H1 (cell line): ENCODE results near the gene PKMYT1. TPM values are rescaled to one million over a fixed set of nuclear protein-coding genes. Genes with fewer than 3 reads are reported as not detected.
A peak's percentile ranks its signal among the peaks of the same experiment; 100 is the strongest.

Experiments
- CTCF ChIA-PET: fragments of 300-600 bp; sonication (Branson Sonifier 250); formaldehyde crosslinking; loops from one replicate; lab custom pipeline; 2021; ENCODE audit not compliant: partially characterized antibody; lab: Charles Lee
- POLR2A ChIA-PET: fragments of 300-600 bp; sonication (Branson Sonifier 250); formaldehyde crosslinking; loops from one replicate; lab custom pipeline; 2021; ENCODE audit warnings: inconsistent platforms; ENCODE audit not compliant: partially characterized antibody; lab: Charles Lee
- DNase-seq, 2 experiments: peaks; one replicate each; pipeline versions ENCODE4 v3.0.0 to v3.0.0-alpha.2; 2010 to 2022; ENCODE audit warnings: low spot score in 2 of 2, low read depth in 1 of 2, mixed read lengths in 1 of 2
- FAIRE-seq: peaks from 2 replicates; lab custom pipeline; 2011; peaks lifted over from hg19 to GRCh38; lab: Jason Lieb, UNC
- H2AFZ ChIP-seq: 2 replicates; pipeline ENCODE4 v1.8.1; 2012; ENCODE audit warnings: low read length, inconsistent platforms
- H2AK5ac ChIP-seq: 2 replicates; pipeline ENCODE4 v1.6.1; 2013; ENCODE audit warnings: low read depth, low read length
- H2BK120ac ChIP-seq: replicated peaks from 2 replicates; pipeline ENCODE3; 2013; ENCODE audit warnings: low read depth, low read length, inconsistent platforms
- H2BK12ac ChIP-seq: 2 replicates; pipeline ENCODE4 v1.6.1; 2013; ENCODE audit warnings: low read depth, low read length
- H2BK15ac ChIP-seq: 2 replicates; pipeline ENCODE4 v1.6.1; 2013; ENCODE audit warnings: low read length
- H2BK20ac ChIP-seq: 2 replicates; pipeline ENCODE4 v1.6.1; 2013; ENCODE audit warnings: low read length
- H2BK5ac ChIP-seq: 2 replicates; pipeline ENCODE4 v1.6.1; 2013; ENCODE audit warnings: low read depth, low read length
- H3K14ac ChIP-seq: 2 replicates; pipeline ENCODE4 v1.6.1; 2013; ENCODE audit warnings: inconsistent platforms; ENCODE audit not compliant: insufficient read length
- H3K18ac ChIP-seq: 2 replicates; pipeline ENCODE4 v1.6.1; 2013; ENCODE audit warnings: low read length; ENCODE audit errors: extremely low read depth
- H3K23ac ChIP-seq: 2 replicates; pipeline ENCODE4 v1.6.1; 2013; ENCODE audit warnings: inconsistent platforms; ENCODE audit not compliant: insufficient read length
- H3K23me2 ChIP-seq: 2 replicates; pipeline ENCODE4 v1.6.1; 2013; ENCODE audit warnings: low read depth, low read length
- H3K27ac ChIP-seq: 2 replicates; pipeline ENCODE4 v1.6.1; 2011; ENCODE audit warnings: low read depth, low read length, inconsistent platforms
- H3K27me3 ChIP-seq, 4 experiments: replicated peaks in 1 of 4; 1 replicate in 1 of 4; 2 replicates in 3 of 4; pipeline versions ENCODE4 v1.6.1 to v1.8.1; 2011 to 2013; ENCODE audit warnings: low read length in 3 of 4, mild to moderate bottlenecking in 3 of 4, inconsistent platforms in 2 of 4, mixed read lengths in 2 of 4, moderate library complexity in 1 of 4; ENCODE audit not compliant: control insufficient read depth in 3 of 4, insufficient read depth in 3 of 4; ENCODE audit errors: extremely low read depth in 1 of 4
- H3K36me3 ChIP-seq, 4 experiments: 2 replicates each; pipeline versions ENCODE4 v1.6.1 to v1.8.1; 2011 to 2013; ENCODE audit warnings: mild to moderate bottlenecking in 4 of 4, low read length in 3 of 4, moderate library complexity in 2 of 4, control low read depth in 1 of 4, inconsistent platforms in 1 of 4; ENCODE audit not compliant: insufficient read depth in 4 of 4, control insufficient read depth in 2 of 4
- H3K4ac ChIP-seq: replicated peaks from 2 replicates; pipeline ENCODE3; 2013; ENCODE audit warnings: low read length, low read depth, mixed read lengths, inconsistent platforms; ENCODE audit not compliant: insufficient read length
- H3K4me1 ChIP-seq, 4 experiments: replicated peaks in 1 of 4; 1 replicate in 1 of 4; 2 replicates in 3 of 4; pipeline versions ENCODE4 v1.6.1 to v1.8.1; 2011 to 2013; ENCODE audit warnings: low read length in 3 of 4, inconsistent platforms in 2 of 4, mixed read lengths in 1 of 4; ENCODE audit not compliant: insufficient read depth in 4 of 4, control insufficient read depth in 3 of 4
- H3K4me2 ChIP-seq, 2 experiments: 2 replicates each; pipeline versions ENCODE4 v1.6.1 to v1.8.1; 2011 to 2013; ENCODE audit warnings: low read depth in 2 of 2, low read length in 2 of 2, control low read depth in 1 of 2, inconsistent platforms in 1 of 2, mild to moderate bottlenecking in 1 of 2; ENCODE audit not compliant: insufficient read depth in 1 of 2
- H3K4me3 ChIP-seq, 4 experiments: fragments of 200-600, 300-600 bp in 1 of 4; sonication (generic), shearing (Covaris generic), sonication (Bioruptor Twin) in 1 of 4; 2 replicates each; pipeline versions ENCODE4 v1.5.1 to v1.8.1; 2011 to 2016; ENCODE audit warnings: low read length in 4 of 4, low read depth in 3 of 4, control low read depth in 2 of 4, inconsistent platforms in 2 of 4, mild to moderate bottlenecking in 2 of 4, mixed read lengths in 1 of 4, moderate library complexity in 1 of 4; ENCODE audit not compliant: insufficient read depth in 2 of 4; ENCODE audit errors: extremely low read depth in 1 of 4
- H3K56ac ChIP-seq: replicated peaks from 2 replicates; pipeline ENCODE3; 2013; ENCODE audit warnings: low read depth, mild to moderate bottlenecking, mixed read lengths, low read length, inconsistent platforms; ENCODE audit not compliant: insufficient read length
- H3K79me1 ChIP-seq: 2 replicates; pipeline ENCODE4 v1.6.1; 2013; ENCODE audit warnings: low read depth, low read length, control low read depth
- H3K79me2 ChIP-seq, 2 experiments: 2 replicates each; pipeline versions ENCODE4 v1.6.1 to v1.8.1; 2012 to 2013; ENCODE audit warnings: low read length in 2 of 2, mild to moderate bottlenecking in 2 of 2, inconsistent platforms in 1 of 2; ENCODE audit not compliant: insufficient read depth in 2 of 2, control insufficient read depth in 1 of 2
- H3K9ac ChIP-seq, 4 experiments: replicated peaks in 1 of 4; 1 replicate in 1 of 4; 2 replicates in 3 of 4; pipeline versions ENCODE4 v1.6.1 to v1.8.1; 2011 to 2013; ENCODE audit warnings: low read depth in 3 of 4, low read length in 3 of 4, control low read depth in 2 of 4, mild to moderate bottlenecking in 2 of 4, moderate library complexity in 2 of 4, inconsistent platforms in 1 of 4; ENCODE audit errors: extremely low read depth in 1 of 4
- H3K9me3 ChIP-seq, 2 experiments: 2 replicates each; pipeline versions ENCODE4 v1.6.1 to v1.8.1; 2012 to 2013; ENCODE audit warnings: mild to moderate bottlenecking in 2 of 2, moderate library complexity in 2 of 2, control low read depth in 1 of 2, inconsistent platforms in 1 of 2, low read depth in 1 of 2, low read length in 1 of 2, mixed read lengths in 1 of 2; ENCODE audit not compliant: insufficient read depth in 2 of 2
- H4K20me1 ChIP-seq, 2 experiments: replicated peaks in 1 of 2; 2 replicates each; pipeline versions ENCODE3 to v1.8.1; 2011 to 2013; ENCODE audit warnings: inconsistent platforms in 2 of 2, low read length in 2 of 2, mild to moderate bottlenecking in 1 of 2; ENCODE audit not compliant: insufficient read depth in 2 of 2, control insufficient read depth in 1 of 2
- H4K5ac ChIP-seq: 2 replicates; pipeline ENCODE4 v1.6.1; 2013; ENCODE audit warnings: low read length, low read depth, mixed read lengths, inconsistent platforms; ENCODE audit not compliant: insufficient read length
- H4K8ac ChIP-seq: 2 replicates; pipeline ENCODE4 v1.8.0; 2013; ENCODE audit warnings: mild to moderate bottlenecking, moderate library complexity, low read length, inconsistent platforms; ENCODE audit not compliant: insufficient read depth; ENCODE audit errors: extremely low read depth
- H4K91ac ChIP-seq: replicated peaks from 2 replicates; pipeline ENCODE3; 2013; ENCODE audit warnings: low read length, mixed read lengths, inconsistent platforms; ENCODE audit not compliant: insufficient read length
- BACH1 ChIP-seq: IDR thresholded peaks from 2 replicates; pipeline ENCODE4 v1.6.1; 2012; ENCODE audit warnings: low read length, improper control_type of control experiment
- CTCF ChIP-seq, 3 experiments: IDR thresholded peaks; 1 replicate in 2 of 3; 2 replicates in 1 of 3; pipeline versions ENCODE4 v1.5.1 to v1.6.1; 2011; ENCODE audit warnings: low read length in 3 of 3, mild to moderate bottlenecking in 3 of 3, inconsistent platforms in 2 of 3, low read depth in 1 of 3, moderate library complexity in 1 of 3; ENCODE audit not compliant: insufficient read depth in 1 of 3; ENCODE audit errors: control extremely low read depth in 1 of 3
- POU5F1 ChIP-seq: IDR thresholded peaks from 2 replicates; pipeline ENCODE4 v1.6.1; 2011; ENCODE audit warnings: low read depth, mild to moderate bottlenecking, low read length, moderate library complexity
- SP2 ChIP-seq: IDR thresholded peaks from 2 replicates; pipeline ENCODE4 v1.6.1; 2012; ENCODE audit warnings: mild to moderate bottlenecking, low read length, inconsistent platforms
- TEAD4 ChIP-seq: IDR thresholded peaks from 2 replicates; pipeline ENCODE4 v1.6.1; 2012; ENCODE audit warnings: low read depth, low read length, inconsistent platforms, mixed read lengths
- WGBS, 2 experiments: shearing (Covaris generic) in 1 of 2; methylation state at CpG; one replicate each; pipeline versions ENCODE4 v1.1.6 to v1.1.7; 2013 to 2015; ENCODE audit warnings: low lambda C conversion rate in 2 of 2, mixed read lengths in 2 of 2, inconsistent platforms in 1 of 2, low coverage in 1 of 2, missing lambda C conversion rate in 1 of 2; ENCODE audit not compliant: insufficient replicate concordance in 2 of 2, insufficient coverage in 1 of 2, insufficient read length in 1 of 2; ENCODE audit errors: extremely low coverage in 1 of 2, missing lambda C conversion rate in 1 of 2; 5-methylcytosine and 5-hydroxymethylcytosine counted together
- polyA plus RNA-seq, 7 experiments: library from polyadenylated mRNA; depleted of rRNA in 3 of 7; stranded (reverse) in 5 of 7; unstranded in 2 of 7; fragments of >200 nt in 5 of 7; fragments of 200-250 nt in 2 of 7; gene quantifications; 1 replicate in 5 of 7; 2 replicates in 1 of 7; 4 replicates in 1 of 7; pipeline versions ENCODE4 v1.2.1 to v1.2.3, GENCODE V29; 2011 to 2013; ENCODE audit warnings: missing spikeins in 2 of 7, mixed read lengths in 2 of 7
- total RNA-seq: library from RNA; stranded (reverse); fragmentation: NEBNext Ultra II Directional; extraction: Animal tissue kit (Norgen Biotek cat#: 25700); gene quantifications from 2 replicates; pipeline ENCODE4 v1.2.1, GENCODE V29; 2021
- TF ChIP-seq, protein P1 (sequence below): IDR thresholded peaks from 2 replicates; pipeline ENCODE4 v1.6.1; 2011; ENCODE audit warnings: low read length, improper control_type of control experiment
- TF ChIP-seq, protein P2 (sequence below): IDR thresholded peaks from 2 replicates; pipeline ENCODE4 v1.6.1; 2012; ENCODE audit warnings: low read length, inconsistent platforms

Gene PKMYT1
- total and polyA plus RNA-seq, 2 of the 8 experiments (the other 6 are each of a cell fraction or from before 2014, with no cell fraction given) = 74.7 to 85.2 TPM

DNA sequence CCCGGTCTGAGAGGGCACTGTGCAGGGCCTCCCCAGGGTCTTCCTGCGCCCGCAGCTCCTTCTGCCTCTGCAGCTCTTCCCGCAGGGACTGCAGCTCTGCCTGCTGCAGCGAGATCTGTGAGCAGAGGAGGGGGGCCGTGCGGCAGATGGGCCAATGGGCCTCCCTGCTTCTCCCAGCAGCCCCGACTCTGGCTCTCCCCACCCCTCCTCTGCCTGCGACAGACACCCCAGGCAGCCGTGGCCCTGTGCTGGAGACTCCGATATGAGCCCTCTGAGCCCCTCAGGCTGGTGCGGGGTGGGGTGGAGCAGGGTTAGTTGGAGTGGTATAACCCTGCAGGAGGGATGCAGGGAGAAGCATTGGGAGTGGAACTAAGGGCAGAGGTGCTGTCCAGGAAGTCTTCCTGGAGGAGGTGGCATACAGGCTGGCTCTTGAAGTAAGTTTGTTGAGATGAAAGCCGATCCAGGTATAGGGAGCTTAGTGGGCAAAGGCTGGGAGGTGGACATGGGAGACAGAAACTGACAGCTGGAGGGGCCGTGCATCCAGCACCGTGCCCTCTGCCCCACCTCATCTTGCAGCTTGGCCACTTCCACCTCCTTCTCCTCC lies 48.6 kb upstream of the PKMYT1 start:
- H3K79me2 ChIP-seq = no peaks in the 10 kb centered on the region
- no peaks in the 10 kb centered on the region for H3K9me3 ChIP-seq
- H3K9ac ChIP-seq = no peak overlapping the region
- H3K18ac ChIP-seq = no peak overlapping the region
- no peak overlapping the region for H2BK5ac ChIP-seq
- no peak overlapping the region for H2AK5ac ChIP-seq
- no peak overlapping the region for H3K14ac ChIP-seq
- H3K23me2 ChIP-seq = no peaks in the 10 kb centered on the region
- H4K8ac ChIP-seq = peak overlapping the region; percentile 31
- DNase-seq (no peak), FAIRE-seq (no peak)
- 84% methylated on average over 15 of the region's 15 CpGs; no CpG with 5 or more reads in 1 of the 2 experiments for WGBS, 2 experiments
- CTCF ChIA-PET = interaction anchor here (0.6 to 23.8 kb wide), 21 partner anchors 9 to 1774 kb away, joined by 3 to 639 read pairs (median 4); partner anchors contain the start of genes CLDN6, CLDN9, HCFC1R1 and THOC6
- H2BK15ac ChIP-seq = no peak overlapping the region
- H2BK120ac ChIP-seq = no peak overlapping the region
- no peak overlapping the region for H2BK12ac ChIP-seq
- H2AFZ ChIP-seq = no peak overlapping the region
- H4K91ac ChIP-seq = no peak overlapping the region
- POLR2A ChIA-PET = interaction anchor here (0.7 to 35.7 kb wide), 13 partner anchors 0 to 106 kb away, joined by 3 to 1808 read pairs (median 8); partner anchors contain the start of genes BICDL2, CLDN6, CLDN9 and HCFC1R1
- no peak overlapping the region for H3K4me2 ChIP-seq
- H2BK20ac ChIP-seq = no peak overlapping the region
- no peak overlapping the region for H3K4ac ChIP-seq
- H3K27me3 ChIP-seq = no peaks in the 10 kb centered on the region
- no peak overlapping the region for H3K56ac ChIP-seq
- no peaks in the 10 kb centered on the region for H3K79me1 ChIP-seq
- peaks cover 0 to 8% (median 6%) of the 10 kb centered on the region in 4 experiments; a peak in 5 of 7 replicates for H3K4me1 ChIP-seq
- H4K5ac ChIP-seq = no peak overlapping the region
- peaks cover 0 to 21% (median 9%) of the 10 kb centered on the region in 4 experiments; a peak in 7 of 8 replicates for H3K36me3 ChIP-seq
- no peak overlapping the region for H3K4me3 ChIP-seq
- no peak overlapping the region for H3K23ac ChIP-seq
- H4K20me1 ChIP-seq = peaks cover 8 to 32% of the 10 kb centered on the region in 2 experiments
- H3K27ac ChIP-seq = no peak overlapping the region
- TF ChIP-seq SP2 (no peak), CTCF (IDR thresholded peaks at IDR 0.05; ENCODE audit: control extremely low read depth in 1 of 3, insufficient read depth in 1 of 3, low read depth in 1 of 3, low read length in 3 of 3) (no peak), TEAD4 (no peak), POU5F1 (no peak), BACH1 (no peak)
- TF ChIP-seq, protein P1, sequence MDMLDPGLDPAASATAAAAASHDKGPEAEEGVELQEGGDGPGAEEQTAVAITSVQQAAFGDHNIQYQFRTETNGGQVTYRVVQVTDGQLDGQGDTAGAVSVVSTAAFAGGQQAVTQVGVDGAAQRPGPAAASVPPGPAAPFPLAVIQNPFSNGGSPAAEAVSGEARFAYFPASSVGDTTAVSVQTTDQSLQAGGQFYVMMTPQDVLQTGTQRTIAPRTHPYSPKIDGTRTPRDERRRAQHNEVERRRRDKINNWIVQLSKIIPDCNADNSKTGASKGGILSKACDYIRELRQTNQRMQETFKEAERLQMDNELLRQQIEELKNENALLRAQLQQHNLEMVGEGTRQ = no peak
- TF ChIP-seq, protein P2, sequence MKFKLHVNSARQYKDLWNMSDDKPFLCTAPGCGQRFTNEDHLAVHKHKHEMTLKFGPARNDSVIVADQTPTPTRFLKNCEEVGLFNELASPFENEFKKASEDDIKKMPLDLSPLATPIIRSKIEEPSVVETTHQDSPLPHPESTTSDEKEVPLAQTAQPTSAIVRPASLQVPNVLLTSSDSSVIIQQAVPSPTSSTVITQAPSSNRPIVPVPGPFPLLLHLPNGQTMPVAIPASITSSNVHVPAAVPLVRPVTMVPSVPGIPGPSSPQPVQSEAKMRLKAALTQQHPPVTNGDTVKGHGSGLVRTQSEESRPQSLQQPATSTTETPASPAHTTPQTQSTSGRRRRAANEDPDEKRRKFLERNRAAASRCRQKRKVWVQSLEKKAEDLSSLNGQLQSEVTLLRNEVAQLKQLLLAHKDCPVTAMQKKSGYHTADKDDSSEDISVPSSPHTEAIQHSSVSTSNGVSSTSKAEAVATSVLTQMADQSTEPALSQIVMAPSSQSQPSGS = no peak
